Measurements from ENCODE around the gene UBL4B.

UBL4B gene

GRCh38 chr1:110151175-110151669, 39.0 kb downstream of the UBL4B start:
- H3K36me3 ChIP-seq (ENCODE audit: control insufficient read depth in 1 of 2, insufficient read depth in 2 of 2, low read depth in 1 of 2, low read length in 2 of 2) = no peaks in the 10 kb centered on the region
- H3K4me3 ChIP-seq (ENCODE audit: insufficient read depth in 1 of 2, low read depth in 1 of 2, low read length in 2 of 2) = peak overlapping the region in 1 of 2 experiments; percentile 71
- H3K14ac ChIP-seq (ENCODE audit: low read length in 2 of 2) = no peak overlapping the region
- peaks cover 57 to 80% of the 10 kb centered on the region in 2 experiments for H3K27me3 ChIP-seq (ENCODE audit: control insufficient read depth in 1 of 2, insufficient read depth in 1 of 2, low read length in 2 of 2)
- H2AK5ac ChIP-seq (ENCODE audit: low read length, severe bottlenecking) = no peak overlapping the region
- H4K91ac ChIP-seq (ENCODE audit: low read length) = no peak overlapping the region
- H3K9me3 ChIP-seq (ENCODE audit: control insufficient read depth, low read length) = no peaks in the 10 kb centered on the region
- no peak overlapping the region for H3K18ac ChIP-seq (ENCODE audit: low read depth in 1 of 2, low read length in 2 of 2)
- WGBS = 21% methylated on average over 37 of the region's 37 CpGs
- H3K27ac ChIP-seq (ENCODE audit: low read length, poor library complexity, severe bottlenecking) = no peak overlapping the region
- no peak overlapping the region for H2BK15ac ChIP-seq (ENCODE audit: low read depth, poor library complexity, severe bottlenecking)
- H2BK5ac ChIP-seq (ENCODE audit: low read depth, low read length, poor library complexity, severe bottlenecking) = no peak overlapping the region
- H3K9ac ChIP-seq (ENCODE audit: low read length) = peak overlapping the region; percentile 34
- H2BK120ac ChIP-seq (ENCODE audit: low read depth, low read length) = no peak overlapping the region
- no peak overlapping the region for H2BK12ac ChIP-seq (ENCODE audit: low read length in 2 of 2)
- no peak overlapping the region for H2AFZ ChIP-seq (ENCODE audit: low read depth, low read length)
- no peaks in the 10 kb centered on the region for H3K79me1 ChIP-seq (replicated peaks; ENCODE audit: low read length, poor library complexity, severe bottlenecking)
- no peak overlapping the region for H3K4me2 ChIP-seq (ENCODE audit: low read length, poor library complexity, severe bottlenecking)
- no peak overlapping the region for H3K4ac ChIP-seq (ENCODE audit: low read depth in 1 of 2, low read length in 2 of 2)
- peaks cover 11% of the 10 kb centered on the region for H3K4me1 ChIP-seq (ENCODE audit: control insufficient read depth, insufficient read depth, low read depth, low read length)
- no peak for DNase-seq
- H4K8ac ChIP-seq (ENCODE audit: low read length) = no peak overlapping the region
- H3K23ac ChIP-seq (ENCODE audit: low read length in 2 of 2) = no peak overlapping the region

- no peak overlapping the region for H4K8ac ChIP-seq (ENCODE audit: low read length)
- no peak overlapping the region for H3K27ac ChIP-seq (ENCODE audit: low read length, poor library complexity, severe bottlenecking)
- 55% methylated on average over 8 of the region's 8 CpGs for WGBS
- no peak overlapping the region for H2AFZ ChIP-seq (ENCODE audit: low read depth, low read length)
- peaks cover 11% of the 10 kb centered on the region for H3K4me1 ChIP-seq (ENCODE audit: control insufficient read depth, insufficient read depth, low read depth, low read length)
- DNase-seq = peak; percentile 6
- H3K9me3 ChIP-seq (ENCODE audit: control insufficient read depth, low read length) = no peaks in the 10 kb centered on the region
- H3K14ac ChIP-seq (ENCODE audit: low read length in 2 of 2) = no peak overlapping the region
- H3K4me2 ChIP-seq (ENCODE audit: low read length, poor library complexity, severe bottlenecking) = no peak overlapping the region
- no peak overlapping the region for H3K4me3 ChIP-seq (ENCODE audit: insufficient read depth in 1 of 2, low read depth in 1 of 2, low read length in 2 of 2)
- H3K23ac ChIP-seq (ENCODE audit: low read length in 2 of 2) = no peak overlapping the region
- H2AK5ac ChIP-seq (ENCODE audit: low read length, severe bottlenecking) = no peak overlapping the region
- no peak overlapping the region for H3K18ac ChIP-seq (ENCODE audit: low read depth in 1 of 2, low read length in 2 of 2)
- no peaks in the 10 kb centered on the region for H3K36me3 ChIP-seq (ENCODE audit: control insufficient read depth in 1 of 2, insufficient read depth in 2 of 2, low read depth in 1 of 2, low read length in 2 of 2)
- H3K27me3 ChIP-seq (ENCODE audit: control insufficient read depth in 1 of 2, insufficient read depth in 1 of 2, low read length in 2 of 2) = peaks cover 52 to 70% of the 10 kb centered on the region in 2 experiments
- H3K4ac ChIP-seq (ENCODE audit: low read depth in 1 of 2, low read length in 2 of 2) = no peak overlapping the region
- no peak overlapping the region for H2BK12ac ChIP-seq (ENCODE audit: low read length in 2 of 2)
- H2BK5ac ChIP-seq (ENCODE audit: low read depth, low read length, poor library complexity, severe bottlenecking) = no peak overlapping the region
- no peak overlapping the region for H2BK120ac ChIP-seq (ENCODE audit: low read depth, low read length)
- H3K9ac ChIP-seq (ENCODE audit: low read length) = no peak overlapping the region
- H3K79me1 ChIP-seq (replicated peaks; ENCODE audit: low read length, poor library complexity, severe bottlenecking) = no peaks in the 10 kb centered on the region
- no peak overlapping the region for H4K91ac ChIP-seq (ENCODE audit: low read length)
- H2BK15ac ChIP-seq (ENCODE audit: low read depth, poor library complexity, severe bottlenecking) = no peak overlapping the region
These were observed 40.0 kb downstream of the UBL4B start for GRCh38 chr1:110152133-110152785.

- Histone ChIP-seq H3K4me1 (ENCODE audit: control insufficient read depth, insufficient read depth, low read depth, low read length) (peaks cover 11% of the 10 kb centered on the region), H3K27me3 (ENCODE audit: control insufficient read depth in 1 of 2, insufficient read depth in 1 of 2, low read length in 2 of 2) (peaks cover 46 to 58% of the 10 kb centered on the region in 2 experiments), H2BK120ac (ENCODE audit: low read depth, low read length) (no peak overlapping the region), H2AK5ac (ENCODE audit: low read length, severe bottlenecking) (no peak overlapping the region), H3K36me3 (ENCODE audit: control insufficient read depth in 1 of 2, insufficient read depth in 2 of 2, low read depth in 1 of 2, low read length in 2 of 2) (no peaks in the 10 kb centered on the region), H2BK5ac (ENCODE audit: low read depth, low read length, poor library complexity, severe bottlenecking) (no peak overlapping the region), H3K27ac (ENCODE audit: low read length, poor library complexity, severe bottlenecking) (no peak overlapping the region), H3K18ac (ENCODE audit: low read depth in 1 of 2, low read length in 2 of 2) (no peak overlapping the region), H3K4ac (ENCODE audit: low read depth in 1 of 2, low read length in 2 of 2) (no peak overlapping the region), H4K91ac (ENCODE audit: low read length) (no peak overlapping the region), H3K79me1 (replicated peaks; ENCODE audit: low read length, poor library complexity, severe bottlenecking) (no peaks in the 10 kb centered on the region), H4K8ac (ENCODE audit: low read length) (no peak overlapping the region), H3K23ac (ENCODE audit: low read length in 2 of 2) (no peak overlapping the region), H3K4me3 (ENCODE audit: insufficient read depth in 1 of 2, low read depth in 1 of 2, low read length in 2 of 2) (no peak overlapping the region), H2AFZ (ENCODE audit: low read depth, low read length) (no peak overlapping the region), H3K9ac (ENCODE audit: low read length) (no peak overlapping the region), H3K9me3 (ENCODE audit: control insufficient read depth, low read length) (no peaks in the 10 kb centered on the region), H3K14ac (ENCODE audit: low read length in 2 of 2) (no peak overlapping the region), H2BK12ac (ENCODE audit: low read length in 2 of 2) (no peak overlapping the region), H2BK15ac (ENCODE audit: low read depth, poor library complexity, severe bottlenecking) (no peak overlapping the region), H3K4me2 (ENCODE audit: low read length, poor library complexity, severe bottlenecking) (no peak overlapping the region)
- DNase-seq = no peak
These were observed 41.2 kb downstream of the UBL4B start for GRCh38 chr1:110153407-110153950.

- Histone ChIP-seq H3K9ac (ENCODE audit: low read length) (no peak overlapping the region), H3K14ac (ENCODE audit: low read length in 2 of 2) (no peak overlapping the region), H3K27me3 (ENCODE audit: control insufficient read depth in 1 of 2, insufficient read depth in 1 of 2, low read length in 2 of 2) (peaks cover 44 to 61% of the 10 kb centered on the region in 2 experiments), H2AK5ac (ENCODE audit: low read length, severe bottlenecking) (no peak overlapping the region), H3K27ac (ENCODE audit: low read length, poor library complexity, severe bottlenecking) (no peak overlapping the region), H2BK5ac (ENCODE audit: low read depth, low read length, poor library complexity, severe bottlenecking) (no peak overlapping the region), H4K8ac (ENCODE audit: low read length) (no peak overlapping the region), H2BK15ac (ENCODE audit: low read depth, poor library complexity, severe bottlenecking) (no peak overlapping the region), H3K36me3 (ENCODE audit: control insufficient read depth in 1 of 2, insufficient read depth in 2 of 2, low read depth in 1 of 2, low read length in 2 of 2) (no peaks in the 10 kb centered on the region), H3K4me1 (ENCODE audit: control insufficient read depth, insufficient read depth, low read depth, low read length) (peaks cover 1% of the 10 kb centered on the region), H3K4ac (ENCODE audit: low read depth in 1 of 2, low read length in 2 of 2) (no peak overlapping the region), H2AFZ (ENCODE audit: low read depth, low read length) (no peak overlapping the region), H3K79me1 (replicated peaks; ENCODE audit: low read length, poor library complexity, severe bottlenecking) (no peaks in the 10 kb centered on the region), H3K4me3 (ENCODE audit: insufficient read depth in 1 of 2, low read depth in 1 of 2, low read length in 2 of 2) (no peak overlapping the region), H3K9me3 (ENCODE audit: control insufficient read depth, low read length) (no peaks in the 10 kb centered on the region), H2BK12ac (ENCODE audit: low read length in 2 of 2) (no peak overlapping the region), H3K23ac (ENCODE audit: low read length in 2 of 2) (no peak overlapping the region), H4K91ac (ENCODE audit: low read length) (no peak overlapping the region), H3K4me2 (ENCODE audit: low read length, poor library complexity, severe bottlenecking) (no peak overlapping the region), H3K18ac (ENCODE audit: low read depth in 1 of 2, low read length in 2 of 2) (no peak overlapping the region), H2BK120ac (ENCODE audit: low read depth, low read length) (no peak overlapping the region)
- 27% methylated on average over 7 of the region's 7 CpGs for WGBS
- peak; percentile 56 for DNase-seq
These were observed 43.8 kb downstream of the UBL4B start for GRCh38 chr1:110155878-110156522.

Measured in mesenchymal stem cell (in vitro differentiated cells and primary cell).